Endothelial cell of umbilical vein (primary cell): ENCODE results near the gene FAM234B. TPM values are rescaled to one million over a fixed set of nuclear protein-coding genes. Genes with fewer than 3 reads are reported as not detected.
A peak's percentile ranks its signal among the peaks of the same experiment; 100 is the strongest.

Experiments used
- BruUV-seq: library from RNA; stranded (reverse); fragments of 400-500 nt; replicated peaks from 2 replicates; lab custom pipeline; 2021; lab: Mats Ljungman, UMichigan
- CTCF ChIA-PET: fragments of 300-600, 350-600 bp; sonication (Branson Sonifier 250); formaldehyde crosslinking; loops from one replicate; lab custom pipeline; 2021; ENCODE audit warnings: antibody characterized with exemption, inconsistent platforms; lab: Charles Lee
- POLR2A ChIA-PET: fragments of 300-600, 350-600 bp; sonication (Branson Sonifier 250); formaldehyde crosslinking; loops from one replicate; lab custom pipeline; 2021; ENCODE audit warnings: antibody characterized with exemption, inconsistent platforms; lab: Charles Lee
- DNase-seq: peaks from one replicate; pipeline ENCODE4 v3.0.0-alpha.2; 2011; ENCODE audit warnings: low read depth, low spot score
- FAIRE-seq: peaks from 2 replicates; lab custom pipeline; 2011; peaks lifted over from hg19 to GRCh38; lab: Jason Lieb, UNC
- H2AFZ ChIP-seq: 2 replicates; pipeline ENCODE4 v1.6.0; 2012; ENCODE audit warnings: low read depth, low read length, control low read depth, inconsistent platforms
- H3K27ac ChIP-seq: 2 replicates; pipeline ENCODE4 v1.5.1; 2011; ENCODE audit warnings: low read depth, mild to moderate bottlenecking, control low read depth, low read length, moderate library complexity; ENCODE audit not compliant: insufficient read depth
- H3K27me3 ChIP-seq, 2 experiments: 2 replicates each; pipeline versions ENCODE4 v1.6.0 to v1.6.1; 2011; ENCODE audit warnings: low read length in 2 of 2, mixed read lengths in 1 of 2; ENCODE audit not compliant: control insufficient read depth in 2 of 2, insufficient read depth in 2 of 2
- H3K36me3 ChIP-seq, 2 experiments: 2 replicates in 1 of 2; 3 replicates in 1 of 2; pipeline ENCODE4 v1.5.1; 2011; ENCODE audit warnings: low read length in 2 of 2, mild to moderate bottlenecking in 1 of 2, moderate library complexity in 1 of 2; ENCODE audit not compliant: control insufficient read depth in 2 of 2, insufficient read depth in 2 of 2; ENCODE audit errors: extremely low read depth in 1 of 2
- H3K4me1 ChIP-seq: 3 replicates; pipeline ENCODE4 v1.5.1; 2011; ENCODE audit warnings: mild to moderate bottlenecking, low read length; ENCODE audit not compliant: control insufficient read depth, insufficient read depth; ENCODE audit errors: extremely low read depth
- H3K4me2 ChIP-seq: 2 replicates; pipeline ENCODE4 v1.6.1; 2011; ENCODE audit warnings: low read length, control low read depth, mixed read lengths; ENCODE audit not compliant: insufficient read depth
- H3K4me3 ChIP-seq, 3 experiments: fragments of 200-600 bp in 1 of 3; sonication (generic), shearing (Covaris generic) in 1 of 3; replicated peaks in 1 of 3; 2 replicates each; pipeline ENCODE4 v1.5.1; 2011 to 2016; ENCODE audit warnings: control low read depth in 3 of 3, low read length in 3 of 3, mild to moderate bottlenecking in 2 of 3, inconsistent platforms in 1 of 3, low read depth in 1 of 3, moderate library complexity in 1 of 3; ENCODE audit not compliant: insufficient read depth in 1 of 3
- H3K79me2 ChIP-seq: 2 replicates; pipeline ENCODE4 v1.6.0; 2012; ENCODE audit warnings: low read length, inconsistent platforms; ENCODE audit not compliant: control insufficient read depth, insufficient read depth
- H3K9ac ChIP-seq: replicated peaks from 2 replicates; pipeline ENCODE3; 2011; ENCODE audit warnings: low read length, control low read depth; ENCODE audit not compliant: insufficient read depth; ENCODE audit errors: extremely low read depth
- H3K9me1 ChIP-seq: replicated peaks from 3 replicates; pipeline ENCODE4 v1.6.0; 2011; ENCODE audit warnings: mild to moderate bottlenecking, low read length; ENCODE audit not compliant: control insufficient read depth, insufficient read depth; ENCODE audit errors: extremely low read depth
- H3K9me3 ChIP-seq: replicated peaks from 2 replicates; pipeline ENCODE4 v1.5.1; 2012; ENCODE audit warnings: low read length, inconsistent platforms; ENCODE audit not compliant: control insufficient read depth, insufficient read depth
- H4K20me1 ChIP-seq: replicated peaks from 2 replicates; pipeline ENCODE3; 2011; ENCODE audit warnings: mild to moderate bottlenecking, low read length; ENCODE audit not compliant: control insufficient read depth, insufficient read depth; ENCODE audit errors: extremely low read depth
- CTCF ChIP-seq, 2 donors: IDR thresholded peaks; 1 replicate in 1 of 2; 2 replicates in 1 of 2; pipeline ENCODE4 v1.5.1; 2011; ENCODE audit warnings: low read length in 2 of 2, mild to moderate bottlenecking in 2 of 2, moderate library complexity in 2 of 2, control low read depth in 1 of 2, inconsistent platforms in 1 of 2, low read depth in 1 of 2; ENCODE audit not compliant: insufficient read depth in 1 of 2; ENCODE audit errors: extremely low read depth in 1 of 2
- EZH2 ChIP-seq: IDR thresholded peaks from 2 replicates; pipeline ENCODE4 v1.6.1; 2012; ENCODE audit warnings: borderline replicate concordance, low read depth, mild to moderate bottlenecking, moderate library complexity, low read length, inconsistent platforms; ENCODE audit not compliant: severe bottlenecking
- FOS ChIP-seq: IDR thresholded peaks from 2 replicates; pipeline ENCODE4 v1.6.1; 2011; ENCODE audit warnings: mild to moderate bottlenecking, low read length, moderate library complexity, borderline replicate concordance; ENCODE audit not compliant: insufficient read depth
- GATA2 ChIP-seq: IDR thresholded peaks from 2 replicates; pipeline ENCODE4 v1.7.0; 2011; ENCODE audit warnings: low read depth, mild to moderate bottlenecking, moderate library complexity, mixed read lengths, low read length; ENCODE audit not compliant: insufficient read length, insufficient read depth
- JUN ChIP-seq: IDR thresholded peaks from 2 replicates; pipeline ENCODE4 v1.6.1; 2011; ENCODE audit warnings: borderline replicate concordance, low read depth; ENCODE audit not compliant: insufficient read length, insufficient read depth
- MAX ChIP-seq: IDR thresholded peaks from 2 replicates; pipeline ENCODE4 v1.6.1; 2011; ENCODE audit not compliant: insufficient read depth, insufficient read length
- MYC ChIP-seq: IDR thresholded peaks from one replicate; pipeline ENCODE4 v1.6.1; 2011; ENCODE audit warnings: mild to moderate bottlenecking, low read depth, low read length
- POLR2A ChIP-seq: IDR thresholded peaks from 2 replicates; pipeline ENCODE4 v1.6.1; 2012; ENCODE audit warnings: low read depth, mild to moderate bottlenecking, control low read depth, low read length
- POLR2AphosphoS5 ChIP-seq: IDR thresholded peaks from 2 replicates; pipeline ENCODE4 v1.6.1; 2012; ENCODE audit warnings: low read depth, mild to moderate bottlenecking, control low read depth, low read length, moderate library complexity; ENCODE audit not compliant: insufficient read depth
- dilution Hi-C: fragments of 300-500 bp; cut with MboI; formaldehyde crosslinking; loops from one replicate; pipeline ENCODE4 v1.15.0; 2019; ENCODE audit warnings: low sequenced_read_pairs; ENCODE audit not compliant: extremely low pct_ligation_motif_present
- intact Hi-C: fragments of 100-400 bp; cut with micrococcal nuclease; formaldehyde crosslinking; loops from one replicate; pipeline ENCODE4 v1.10.0; 2022
- polyA plus RNA-seq, 4 experiments: library from polyadenylated mRNA; depleted of rRNA in 3 of 4; stranded (reverse) in 3 of 4; unstranded in 1 of 4; fragments of >200 nt; gene quantifications; 2 replicates each; pipeline versions ENCODE4 v1.2.1 to v1.2.3, GENCODE V29; 2011 to 2012; ENCODE audit warnings: missing spikeins in 1 of 4
- total RNA-seq: library from RNA; stranded (reverse); gene quantifications from 2 replicates; pipeline ENCODE4 v1.2.3, GENCODE V29; 2021

FAM234B gene
- total and polyA plus RNA-seq, 2 donors (not counting 3 experiments of a cell fraction or from before 2014, with no cell fraction given) = 4.9 to 13.2 TPM

- Histone ChIP-seq H3K9me3 (no peaks in the 10 kb centered on the region), H3K36me3 (no peaks in the 10 kb centered on the region), H3K27ac (peak overlapping the region; percentile 43), H3K4me1 (peaks cover 20% of the 10 kb centered on the region), H4K20me1 (no peaks in the 10 kb centered on the region), H2AFZ (no peak overlapping the region), H3K79me2 (no peaks in the 10 kb centered on the region), H3K9me1 (no peaks in the 10 kb centered on the region), H3K4me2 (no peak overlapping the region), H3K27me3 (no peaks in the 10 kb centered on the region), H3K9ac (no peak overlapping the region), H3K4me3 (no peak overlapping the region)
- CTCF ChIA-PET = interaction anchor here (1.2 to 2.2 kb wide), 3 partner anchors 10 to 46 kb away, joined by 3 to 7 read pairs (median 4); no protein-coding TSS in a partner anchor
- intact Hi-C loops (loop anchor here (1.0 to 2.0 kb wide), 7 partner anchors 10 to 210 kb away; partner anchors contain the start of gene EMP1), dilution Hi-C loops (no loop called here)
- no peak for FAIRE-seq
- no peak for DNase-seq
- TF ChIP-seq JUN = no peak
- no peak for TF ChIP-seq GATA2
- TF ChIP-seq POLR2A = no peak
- no peak for TF ChIP-seq CTCF (IDR thresholded peaks at IDR 0.05; ENCODE audit: extremely low read depth in 1 of 2, insufficient read depth in 1 of 2, low read depth in 1 of 2, low read length in 2 of 2)
- no peak for TF ChIP-seq POLR2AphosphoS5
- TF ChIP-seq MYC = no peak
- no peak for TF ChIP-seq EZH2
- no peak for TF ChIP-seq FOS
- no peak for TF ChIP-seq MAX
- POLR2A ChIA-PET = no interaction called here
- BruUV-seq = no TSS peak
These were observed 81.8 kb downstream of the FAM234B start for GRCh38 chr12:13125996-13126395.
